Mesenchymal stem cell (in vitro differentiated cells and primary cell): ENCODE results near the gene SLC24A3.

ENCODE experiments used
- DNase-seq: peaks from one replicate; pipeline ENCODE4 v3.0.0-alpha.2; 2013
- H2AFZ ChIP-seq: one replicate; pipeline ENCODE4 v1.6.1; 2013; ENCODE audit warnings: low read depth, mild to moderate bottlenecking, control low read depth, inconsistent platforms, low read length, moderate library complexity
- H2AK5ac ChIP-seq: 2 replicates; pipeline ENCODE4 v1.6.1; 2013; ENCODE audit warnings: low read length, moderate library complexity, mild to moderate bottlenecking, inconsistent platforms; ENCODE audit not compliant: severe bottlenecking
- H2BK120ac ChIP-seq: one replicate; pipeline ENCODE4 v1.6.1; 2013; ENCODE audit warnings: low read depth, mild to moderate bottlenecking, inconsistent platforms, low read length, moderate library complexity
- H2BK12ac ChIP-seq, 2 experiments: one replicate each; pipeline ENCODE4 v1.6.1; 2013; ENCODE audit warnings: inconsistent platforms in 2 of 2, low read length in 2 of 2, mild to moderate bottlenecking in 2 of 2, moderate library complexity in 2 of 2, control low read depth in 1 of 2
- H2BK15ac ChIP-seq: one replicate; pipeline ENCODE4 v1.6.1; 2013; ENCODE audit warnings: mild to moderate bottlenecking, low read depth, inconsistent platforms; ENCODE audit not compliant: poor library complexity, severe bottlenecking
- H2BK5ac ChIP-seq: 2 replicates; pipeline ENCODE4 v1.6.1; 2013; ENCODE audit warnings: low read depth, mild to moderate bottlenecking, low read length, control low read depth, inconsistent platforms; ENCODE audit not compliant: poor library complexity, severe bottlenecking
- H3K14ac ChIP-seq, 2 experiments: one replicate each; pipeline ENCODE4 v1.6.1; 2013; ENCODE audit warnings: inconsistent platforms in 2 of 2, low read length in 2 of 2, control low read depth in 1 of 2, mild to moderate bottlenecking in 1 of 2, moderate library complexity in 1 of 2
- H3K18ac ChIP-seq, 2 experiments: one replicate each; pipeline ENCODE4 v1.6.1; 2013; ENCODE audit warnings: inconsistent platforms in 2 of 2, low read length in 2 of 2, control low read depth in 1 of 2, low read depth in 1 of 2, mild to moderate bottlenecking in 1 of 2
- H3K23ac ChIP-seq, 2 experiments: one replicate each; pipeline ENCODE4 v1.6.1; 2013; ENCODE audit warnings: inconsistent platforms in 2 of 2, low read length in 2 of 2, mild to moderate bottlenecking in 2 of 2, moderate library complexity in 2 of 2, control low read depth in 1 of 2
- H3K27ac ChIP-seq: 2 replicates; pipeline ENCODE4 v1.5.1; 2013; ENCODE audit warnings: mild to moderate bottlenecking, moderate library complexity, low read length, control low read depth, inconsistent platforms; ENCODE audit not compliant: poor library complexity, severe bottlenecking
- H3K27me3 ChIP-seq, 2 experiments: 2 replicates each; pipeline versions ENCODE4 v1.6.1 to v1.7.0; 2013; ENCODE audit warnings: low read length in 2 of 2, mild to moderate bottlenecking in 2 of 2, moderate library complexity in 2 of 2, control low read depth in 1 of 2, inconsistent platforms in 1 of 2; ENCODE audit not compliant: control insufficient read depth in 1 of 2, insufficient read depth in 1 of 2
- H3K36me3 ChIP-seq, 2 experiments: 2 replicates each; pipeline versions ENCODE4 v1.6.1 to v1.7.0; 2013; ENCODE audit warnings: low read length in 2 of 2, control low read depth in 1 of 2, inconsistent platforms in 1 of 2, low read depth in 1 of 2, mild to moderate bottlenecking in 1 of 2; ENCODE audit not compliant: insufficient read depth in 2 of 2, control insufficient read depth in 1 of 2
- H3K4ac ChIP-seq, 2 experiments: one replicate each; pipeline ENCODE4 v1.6.1; 2013; ENCODE audit warnings: inconsistent platforms in 2 of 2, low read length in 2 of 2, mild to moderate bottlenecking in 2 of 2, moderate library complexity in 2 of 2, control low read depth in 1 of 2, low read depth in 1 of 2
- H3K4me1 ChIP-seq: 2 replicates; pipeline ENCODE4 v1.6.1; 2013; ENCODE audit warnings: low read depth, low read length, control low read depth; ENCODE audit not compliant: control insufficient read depth, insufficient read depth
- H3K4me2 ChIP-seq: 2 replicates; pipeline ENCODE4 v1.6.1; 2013; ENCODE audit warnings: low read length, mild to moderate bottlenecking, inconsistent platforms; ENCODE audit not compliant: poor library complexity, severe bottlenecking
- H3K4me3 ChIP-seq, 2 experiments: 2 replicates each; pipeline versions ENCODE4 v1.5.1 to v1.7.0; 2013; ENCODE audit warnings: low read length in 2 of 2, mild to moderate bottlenecking in 2 of 2, control low read depth in 1 of 2, low read depth in 1 of 2; ENCODE audit not compliant: insufficient read depth in 1 of 2
- H3K79me1 ChIP-seq: replicated peaks from 2 replicates; pipeline ENCODE4 v1.6.1; 2013; ENCODE audit warnings: mild to moderate bottlenecking, control low read depth, low read length, inconsistent platforms; ENCODE audit not compliant: poor library complexity, severe bottlenecking
- H3K9ac ChIP-seq: 2 replicates; pipeline ENCODE4 v1.7.0; 2013; ENCODE audit warnings: mild to moderate bottlenecking, low read length, moderate library complexity
- H3K9me3 ChIP-seq: 2 replicates; pipeline ENCODE4 v1.7.0; 2013; ENCODE audit warnings: mild to moderate bottlenecking, low read length; ENCODE audit not compliant: control insufficient read depth
- H4K8ac ChIP-seq: one replicate; pipeline ENCODE4 v1.6.1; 2013; ENCODE audit warnings: inconsistent platforms, mild to moderate bottlenecking, low read length, moderate library complexity
- H4K91ac ChIP-seq: one replicate; pipeline ENCODE4 v1.6.1; 2013; ENCODE audit warnings: mild to moderate bottlenecking, low read length, inconsistent platforms
- WGBS: methylation state at CpG from one replicate; pipeline ENCODE4 v1.1.7; 2013; ENCODE audit warnings: mixed read lengths; 5-methylcytosine and 5-hydroxymethylcytosine counted together

Gene SLC24A3

GRCh38 chr20:19511931-19512330, 299.5 kb downstream of the SLC24A3 start:
- WGBS = 71% methylated on average over 4 of the region's 4 CpGs
- Histone ChIP-seq H3K27ac (no peak overlapping the region), H2BK5ac (no peak overlapping the region), H2BK120ac (no peak overlapping the region), H3K23ac (no peak overlapping the region), H4K91ac (no peak overlapping the region), H3K14ac (no peak overlapping the region), H2BK15ac (no peak overlapping the region), H3K79me1 (no peaks in the 10 kb centered on the region), H3K36me3 (no peaks in the 10 kb centered on the region), H3K4me2 (no peak overlapping the region), H4K8ac (no peak overlapping the region), H3K4me1 (no peaks in the 10 kb centered on the region), H3K27me3 (peaks cover 0 to 17% of the 10 kb centered on the region in 2 experiments), H2BK12ac (no peak overlapping the region), H2AFZ (no peak overlapping the region), H3K9me3 (no peaks in the 10 kb centered on the region), H3K4ac (no peak overlapping the region), H3K18ac (no peak overlapping the region), H2AK5ac (no peak overlapping the region), H3K9ac (no peak overlapping the region), H3K4me3 (no peak overlapping the region)
- no peak for DNase-seq

- Histone ChIP-seq H3K14ac (no peak overlapping the region), H3K4ac (no peak overlapping the region), H3K79me1 (no peaks in the 10 kb centered on the region), H2BK12ac (no peak overlapping the region), H2AFZ (no peak overlapping the region), H3K4me3 (no peak overlapping the region), H2AK5ac (no peak overlapping the region), H3K9me3 (no peaks in the 10 kb centered on the region), H3K4me1 (no peaks in the 10 kb centered on the region), H2BK5ac (no peak overlapping the region), H3K9ac (no peak overlapping the region), H4K8ac (no peak overlapping the region), H3K27ac (no peak overlapping the region), H4K91ac (no peak overlapping the region), H2BK120ac (no peak overlapping the region), H3K18ac (no peak overlapping the region), H3K27me3 (peaks cover 0 to 18% of the 10 kb centered on the region in 2 experiments), H3K36me3 (no peaks in the 10 kb centered on the region), H3K4me2 (no peak overlapping the region), H2BK15ac (no peak overlapping the region), H3K23ac (no peak overlapping the region)
- DNase-seq = no peak
- 33% methylated on average over 1 of the region's 3 CpGs for WGBS
Observed at GRCh38 chr20:19512886-19513677, 300.6 kb downstream of the SLC24A3 start.

DNA sequence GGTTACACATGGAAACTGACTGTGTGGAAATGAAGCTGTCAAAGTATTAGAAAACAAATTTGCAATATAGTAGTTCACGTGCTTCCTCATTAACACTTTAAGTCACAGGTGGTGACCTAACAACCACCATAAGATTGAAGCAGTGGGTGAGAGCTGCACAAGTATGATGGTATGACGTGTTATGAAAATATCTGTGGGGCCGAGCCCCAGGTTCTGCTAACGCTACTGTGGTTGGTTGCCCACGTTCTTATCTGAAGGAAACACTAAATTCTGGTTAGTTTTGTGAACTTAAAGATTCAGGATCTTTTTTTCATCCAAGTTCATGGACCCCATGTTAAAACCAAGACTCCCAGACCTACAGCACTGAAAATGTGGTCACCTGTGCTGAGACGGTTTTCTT, 302.6 kb downstream of the SLC24A3 start:
- WGBS = 84% methylated on average over 5 of the region's 6 CpGs
- Histone ChIP-seq H3K79me1 (no peaks in the 10 kb centered on the region), H3K18ac (no peak overlapping the region)

DNA sequence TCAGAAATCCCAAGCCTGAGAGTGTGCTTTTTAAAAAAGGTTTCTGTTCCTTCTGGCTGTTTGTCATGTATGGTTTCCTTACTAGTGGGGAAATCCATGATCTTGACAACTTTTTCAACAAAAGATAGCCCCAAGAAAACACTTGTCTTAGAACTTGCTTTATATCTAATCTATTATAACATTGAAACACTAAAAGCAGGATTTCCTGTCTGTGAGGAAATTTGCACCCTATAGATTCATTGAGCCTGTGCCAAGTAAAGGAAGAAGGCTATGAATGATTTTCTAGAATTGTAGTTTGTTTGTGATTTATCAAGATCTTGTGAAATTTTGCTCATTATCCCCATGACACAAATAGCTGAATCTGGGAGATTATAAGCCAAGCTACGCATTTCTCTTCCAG, 307.0 kb downstream of the SLC24A3 start:
- H3K36me3 ChIP-seq = no peaks in the 10 kb centered on the region
- no peak overlapping the region for H3K9ac ChIP-seq
- no peaks in the 10 kb centered on the region for H3K4me1 ChIP-seq
- no peak overlapping the region for H3K18ac ChIP-seq
- no peak overlapping the region for H2AK5ac ChIP-seq
- H2BK15ac ChIP-seq = no peak overlapping the region
- H3K23ac ChIP-seq = no peak overlapping the region
- no peaks in the 10 kb centered on the region for H3K9me3 ChIP-seq
- H3K4me3 ChIP-seq = no peak overlapping the region
- no peak overlapping the region for H3K27ac ChIP-seq
- no peak overlapping the region for H3K14ac ChIP-seq
- no peak overlapping the region for H2AFZ ChIP-seq
- no peak overlapping the region for H2BK120ac ChIP-seq
- H3K79me1 ChIP-seq = no peaks in the 10 kb centered on the region
- H3K4me2 ChIP-seq = no peak overlapping the region
- no peak for DNase-seq
- no peak overlapping the region for H2BK12ac ChIP-seq
- H4K8ac ChIP-seq = no peak overlapping the region
- 80% methylated on average over 1 of the region's 1 CpG for WGBS
- H4K91ac ChIP-seq = no peak overlapping the region
- no peak overlapping the region for H3K4ac ChIP-seq
- H3K27me3 ChIP-seq = peaks cover 0 to 29% of the 10 kb centered on the region in 2 experiments
- no peak overlapping the region for H2BK5ac ChIP-seq

More for the DNA sequence above, 302.6 kb downstream of the SLC24A3 start:
- Histone ChIP-seq H3K27me3 (peaks cover 0 to 25% of the 10 kb centered on the region in 2 experiments), H3K4me1 (no peaks in the 10 kb centered on the region), H3K9me3 (no peaks in the 10 kb centered on the region), H2AK5ac (no peak overlapping the region), H3K23ac (no peak overlapping the region), H2AFZ (no peak overlapping the region), H4K8ac (no peak overlapping the region), H3K36me3 (no peaks in the 10 kb centered on the region), H3K14ac (no peak overlapping the region), H4K91ac (no peak overlapping the region), H3K4ac (no peak overlapping the region), H2BK120ac (no peak overlapping the region), H2BK5ac (no peak overlapping the region), H3K4me2 (no peak overlapping the region), H2BK12ac (no peak overlapping the region), H3K27ac (no peak overlapping the region), H3K9ac (no peak overlapping the region), H3K4me3 (no peak overlapping the region), H2BK15ac (no peak overlapping the region)
- no peak for DNase-seq
